HG02885 (cell line): Measurements from ENCODE around the gene DCHS1.

ENCODE experiments used
- ATAC-seq: cut with Tn5 transposase; IDR thresholded peaks from one replicate; pipeline ENCODE4 v1.9.1; 2021; ENCODE audit warnings: mild to moderate bottlenecking; ENCODE audit not compliant: unreplicated experiment, poor library complexity

Gene DCHS1

GRCh38 chr11:6673523-6674218 is 18.1 kb upstream of the DCHS1 start:
- no peak for ATAC-seq

- no peak for ATAC-seq
Measured at GRCh38 chr11:6671991-6672390, 16.4 kb upstream of the DCHS1 start.

GRCh38 chr11:6670202-6670830 is 14.7 kb upstream of the DCHS1 start:
- no peak for ATAC-seq

- no peak for ATAC-seq
Measured at GRCh38 chr11:6667733-6668374, 12.2 kb upstream of the DCHS1 start.

- ATAC-seq, result no peak
Measured at GRCh38 chr11:6666302-6667183, 10.9 kb upstream of the DCHS1 start.

GRCh38 chr11:6664551-6664950 is 8.9 kb upstream of the DCHS1 start:
- ATAC-seq, result no peak

- ATAC-seq, result no peak
Measured at GRCh38 chr11:6663794-6664469, 8.3 kb upstream of the DCHS1 start.

- ATAC-seq, result no peak
Measured at GRCh38 chr11:6660712-6661111, 5.1 kb upstream of the DCHS1 start.

- no peak for ATAC-seq
Measured at GRCh38 chr11:6658647-6659046, 3.0 kb upstream of the DCHS1 start.

- no peak for ATAC-seq
Measured at GRCh38 chr11:6657346-6657745, 1.7 kb upstream of the DCHS1 start.

- no peak for ATAC-seq
Measured at GRCh38 chr11:6656936-6657335, 1.3 kb upstream of the DCHS1 start.

GRCh38 chr11:6656584-6656915 is 941 bp upstream of the DCHS1 start:
- ATAC-seq, result no peak

GRCh38 chr11:6655020-6655789 is 404 bp downstream of the DCHS1 start:
- no peak for ATAC-seq

- ATAC-seq, result no peak
Measured at GRCh38 chr11:6654281-6655019, 1.2 kb downstream of the DCHS1 start.

GRCh38 chr11:6653656-6654055 is 2.0 kb downstream of the DCHS1 start:
- no peak for ATAC-seq

- no peak for ATAC-seq
Measured at GRCh38 chr11:6653097-6653496, 2.5 kb downstream of the DCHS1 start.

- no peak for ATAC-seq
Measured at GRCh38 chr11:6652182-6652581, 3.4 kb downstream of the DCHS1 start.

GRCh38 chr11:6650980-6651379 is 4.6 kb downstream of the DCHS1 start:
- no peak for ATAC-seq

GRCh38 chr11:6650104-6650503 is 5.5 kb downstream of the DCHS1 start:
- no peak for ATAC-seq
